Caco-2 (cell line): ENCODE results near the gene MED9. TPM values are rescaled to one million over a fixed set of nuclear protein-coding genes. Genes with fewer than 3 reads are reported as not detected.

Experiments used
- BruUV-seq: library from RNA; stranded (reverse); fragments of 400-500 nt; replicated peaks from 2 replicates; lab custom pipeline; 2021; lab: Mats Ljungman, UMichigan
- CTCF ChIA-PET: fragments of 300-600 bp; sonication (Branson Sonifier 250); formaldehyde crosslinking; loops from one replicate; lab custom pipeline; 2022; ENCODE audit warnings: antibody characterized with exemption; lab: Charles Lee
- POLR2A ChIA-PET: fragments of 300-600 bp; sonication (Branson Sonifier 250); formaldehyde crosslinking; loops from one replicate; lab custom pipeline; 2022; ENCODE audit warnings: antibody characterized with exemption; lab: Charles Lee
- DNase-seq, 2 experiments: peaks; one replicate each; pipeline versions ENCODE4 v3.0.0 to v3.0.0-alpha.2; 2020 to 2022
- H3K27me3 ChIP-seq: replicated peaks from 2 replicates; pipeline ENCODE4 v1.6.0; 2011; ENCODE audit warnings: low read length; ENCODE audit not compliant: control insufficient read depth, insufficient read depth
- H3K36me3 ChIP-seq: 2 replicates; pipeline ENCODE4 v1.5.1; 2011; ENCODE audit warnings: low read length; ENCODE audit not compliant: control insufficient read depth, insufficient read depth
- H3K4me1 ChIP-seq: fragments of 250-450 bp; sonication (Bioruptor Pico); 2 replicates; pipeline ENCODE4 v1.5.1; 2020; ENCODE audit warnings: mild to moderate bottlenecking
- H3K4me3 ChIP-seq: 2 replicates; pipeline ENCODE4 v1.5.1; 2011; ENCODE audit warnings: low read depth, mild to moderate bottlenecking, control low read depth, low read length
- H3K9me3 ChIP-seq: fragments of 250-450 bp; sonication (Bioruptor Pico); 2 replicates; pipeline ENCODE4 v1.5.1; 2020; ENCODE audit warnings: mild to moderate bottlenecking, moderate library complexity
- H3K27ac Mint-ChIP-seq: one replicate; pipeline ENCODE4 v1.8.0; 2022; ENCODE audit warnings: mixed read lengths; ENCODE audit not compliant: unreplicated experiment
- H3K27me3 Mint-ChIP-seq: one replicate; pipeline ENCODE4 v1.8.0; 2022; ENCODE audit warnings: mixed read lengths; ENCODE audit not compliant: insufficient read depth, unreplicated experiment
- H3K36me3 Mint-ChIP-seq: one replicate; pipeline ENCODE4 v1.8.0; 2022; ENCODE audit warnings: mild to moderate bottlenecking, mixed read lengths; ENCODE audit not compliant: insufficient read depth, unreplicated experiment
- H3K4me1 Mint-ChIP-seq: one replicate; pipeline ENCODE4 v1.8.0; 2022; ENCODE audit warnings: low read depth, mixed read lengths; ENCODE audit not compliant: unreplicated experiment
- H3K4me3 Mint-ChIP-seq: one replicate; pipeline ENCODE4 v1.8.0; 2022; ENCODE audit warnings: mild to moderate bottlenecking, moderate library complexity, mixed read lengths; ENCODE audit not compliant: unreplicated experiment
- H3K9me3 Mint-ChIP-seq: one replicate; pipeline ENCODE4 v1.8.0; 2022; ENCODE audit warnings: mixed read lengths; ENCODE audit not compliant: unreplicated experiment
- intact Hi-C: fragments of 100-400 bp; cut with micrococcal nuclease; formaldehyde crosslinking; loops from one replicate; pipeline ENCODE4 v1.10.0; 2022; ENCODE audit not compliant: unreplicated experiment
- total RNA-seq: library from RNA; stranded (reverse); gene quantifications from 2 replicates; pipeline ENCODE4 v1.2.3, GENCODE V29; 2022
- TF ChIP-seq, protein P1 (sequence below), 2 experiments: fragments of 200-600 bp in 1 of 2; IDR thresholded peaks; 1 replicate in 1 of 2; 2 replicates in 1 of 2; pipeline versions ENCODE4 v1.5.1 to v1.8.0; 2011 to 2022; ENCODE audit warnings: antibody characterized with exemption in 1 of 2, control low read depth in 1 of 2, inconsistent platforms in 1 of 2, low read depth in 1 of 2, low read length in 1 of 2, mild to moderate bottlenecking in 1 of 2, moderate library complexity in 1 of 2; ENCODE audit not compliant: insufficient read depth in 1 of 2, severe bottlenecking in 1 of 2, unreplicated experiment in 1 of 2

Gene MED9
- total RNA-seq, 1 experiment from 2014 or later, result 24.9 TPM

DNA sequence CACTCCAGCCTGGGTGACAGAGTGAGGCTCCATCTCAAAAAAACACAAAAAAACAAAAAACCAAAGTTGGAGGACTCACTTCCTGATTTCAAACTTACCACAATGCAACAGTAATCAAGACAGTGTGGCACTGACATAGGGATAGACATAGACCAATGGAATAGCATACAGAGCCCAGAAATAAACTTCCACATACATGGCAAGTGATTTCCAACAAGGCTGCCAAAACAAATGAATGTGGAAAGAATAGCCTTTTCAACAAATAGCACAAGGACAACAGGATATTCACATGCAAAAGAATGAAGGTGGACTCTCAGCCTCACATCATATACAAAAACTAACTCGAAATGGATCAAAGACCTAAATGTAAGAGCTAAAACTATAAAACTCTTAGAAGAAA is 56.2 kb downstream of the MED9 start:
- no TSS peak for BruUV-seq
- no peak for DNase-seq
- Mint-ChIP-seq H3K27ac (no peak overlapping the region), H3K36me3 (peaks cover 4% of the 10 kb centered on the region), H3K4me3 (no peak overlapping the region), H3K9me3 (no peaks in the 10 kb centered on the region), H3K4me1 (peaks cover 17% of the 10 kb centered on the region), H3K27me3 (no peaks in the 10 kb centered on the region)
- no peaks in the 10 kb centered on the region for H3K27me3 ChIP-seq
- ChIA-PET CTCF (no interaction called here), POLR2A (no interaction called here)
- H3K9me3 ChIP-seq, result no peaks in the 10 kb centered on the region; the same call in 1 of the 2 replicates
- no peaks in the 10 kb centered on the region for H3K36me3 ChIP-seq
- H3K4me1 ChIP-seq, result peaks cover 18% of the 10 kb centered on the region
- TF ChIP-seq, protein P1, sequence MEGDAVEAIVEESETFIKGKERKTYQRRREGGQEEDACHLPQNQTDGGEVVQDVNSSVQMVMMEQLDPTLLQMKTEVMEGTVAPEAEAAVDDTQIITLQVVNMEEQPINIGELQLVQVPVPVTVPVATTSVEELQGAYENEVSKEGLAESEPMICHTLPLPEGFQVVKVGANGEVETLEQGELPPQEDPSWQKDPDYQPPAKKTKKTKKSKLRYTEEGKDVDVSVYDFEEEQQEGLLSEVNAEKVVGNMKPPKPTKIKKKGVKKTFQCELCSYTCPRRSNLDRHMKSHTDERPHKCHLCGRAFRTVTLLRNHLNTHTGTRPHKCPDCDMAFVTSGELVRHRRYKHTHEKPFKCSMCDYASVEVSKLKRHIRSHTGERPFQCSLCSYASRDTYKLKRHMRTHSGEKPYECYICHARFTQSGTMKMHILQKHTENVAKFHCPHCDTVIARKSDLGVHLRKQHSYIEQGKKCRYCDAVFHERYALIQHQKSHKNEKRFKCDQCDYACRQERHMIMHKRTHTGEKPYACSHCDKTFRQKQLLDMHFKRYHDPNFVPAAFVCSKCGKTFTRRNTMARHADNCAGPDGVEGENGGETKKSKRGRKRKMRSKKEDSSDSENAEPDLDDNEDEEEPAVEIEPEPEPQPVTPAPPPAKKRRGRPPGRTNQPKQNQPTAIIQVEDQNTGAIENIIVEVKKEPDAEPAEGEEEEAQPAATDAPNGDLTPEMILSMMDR (IDR thresholded peaks at IDR 0.05; ENCODE audit: insufficient read depth in 1 of 2, low read depth in 1 of 2, low read length in 1 of 2, severe bottlenecking in 1 of 2, unreplicated experiment in 1 of 2), result no peak
- intact Hi-C loops, result no loop called here
- no peak overlapping the region for H3K4me3 ChIP-seq

DNA sequence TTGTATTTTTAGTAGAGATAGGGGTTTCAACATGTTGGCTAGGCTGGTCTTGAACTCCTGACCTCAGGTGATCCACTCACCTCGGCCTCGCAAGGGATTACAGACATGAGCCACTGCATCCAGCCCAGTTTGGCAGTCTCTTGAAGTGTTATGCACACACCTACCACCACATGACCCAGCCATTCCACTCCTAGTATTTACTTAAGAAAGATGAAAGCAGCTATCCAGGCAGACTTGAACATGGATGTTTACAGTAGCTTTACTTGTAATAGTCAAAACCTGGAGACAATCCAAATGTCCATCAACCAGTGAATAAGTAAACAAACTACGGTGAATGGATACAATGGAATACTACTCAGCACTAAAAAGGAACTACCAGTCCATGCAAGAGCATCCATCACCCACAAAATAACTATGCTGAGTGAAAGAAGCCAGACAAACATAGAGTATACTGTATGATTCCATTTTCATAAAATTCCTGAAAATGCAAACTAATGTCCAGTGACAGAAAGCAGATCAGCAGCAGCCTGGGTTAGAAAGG is 57.2 kb downstream of the MED9 start:
- no peaks in the 10 kb centered on the region; the same call in 1 of the 2 replicates for H3K9me3 ChIP-seq
- H3K4me1 ChIP-seq, result peaks cover 24% of the 10 kb centered on the region
- H3K4me3 ChIP-seq, result no peak overlapping the region
- Mint-ChIP-seq H3K27me3 (no peaks in the 10 kb centered on the region), H3K4me3 (no peak overlapping the region), H3K27ac (no peak overlapping the region), H3K4me1 (peaks cover 19% of the 10 kb centered on the region), H3K9me3 (no peaks in the 10 kb centered on the region), H3K36me3 (peaks cover 4% of the 10 kb centered on the region)
- BruUV-seq, result no TSS peak
- H3K36me3 ChIP-seq, result no peaks in the 10 kb centered on the region
- POLR2A ChIA-PET, result interaction anchor here (1.0 kb wide), 1 partner anchor 37 kb away, joined by 6 read pairs; no protein-coding TSS in a partner anchor
- peak; percentile 47 to 56 for DNase-seq
- no peaks in the 10 kb centered on the region for H3K27me3 ChIP-seq
- intact Hi-C loops, result no loop called here
- TF ChIP-seq, protein P1 (IDR thresholded peaks at IDR 0.05; ENCODE audit: insufficient read depth in 1 of 2, low read depth in 1 of 2, low read length in 1 of 2, severe bottlenecking in 1 of 2, unreplicated experiment in 1 of 2), result no peak
- CTCF ChIA-PET, result no interaction called here

DNA sequence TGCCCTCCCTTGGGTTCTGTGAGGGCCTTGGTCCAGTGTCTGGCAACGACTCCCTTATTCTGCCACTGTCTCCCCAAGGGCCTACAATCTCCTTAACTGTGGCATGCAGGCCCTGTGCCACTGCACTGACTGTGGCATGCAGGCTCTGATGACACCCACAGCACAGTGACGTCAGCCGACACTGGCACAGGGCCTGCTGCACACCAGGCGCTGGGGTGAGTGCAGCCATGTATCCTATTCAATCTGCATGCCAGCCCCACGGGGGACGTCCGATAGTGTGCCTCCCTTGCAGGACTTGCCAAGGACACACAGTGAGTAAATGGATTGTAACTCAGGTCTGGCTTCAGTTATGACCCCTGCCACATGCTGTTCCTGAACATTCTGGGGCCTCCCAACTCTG is 59.2 kb downstream of the MED9 start:
- Mint-ChIP-seq H3K4me3 (no peak overlapping the region), H3K9me3 (no peaks in the 10 kb centered on the region), H3K27me3 (no peaks in the 10 kb centered on the region), H3K27ac (peak overlapping the region; percentile 90), H3K4me1 (peaks cover 19% of the 10 kb centered on the region), H3K36me3 (peaks cover 4% of the 10 kb centered on the region)
- Histone ChIP-seq H3K36me3 (no peaks in the 10 kb centered on the region), H3K4me1 (peaks cover 42% of the 10 kb centered on the region), H3K27me3 (no peaks in the 10 kb centered on the region), H3K4me3 (no peak overlapping the region), H3K9me3 (no peaks in the 10 kb centered on the region; the same call in 1 of the 2 replicates)
- ChIA-PET POLR2A (no interaction called here), CTCF (interaction anchor here (0.7 kb wide), 1 partner anchor 159 kb away, joined by 4 read pairs; no protein-coding TSS in a partner anchor)
- no peak for DNase-seq
- TF ChIP-seq, protein P1 (IDR thresholded peaks at IDR 0.05; ENCODE audit: insufficient read depth in 1 of 2, low read depth in 1 of 2, low read length in 1 of 2, severe bottlenecking in 1 of 2, unreplicated experiment in 1 of 2), result no peak
- intact Hi-C loops, result no loop called here
- BruUV-seq, result no TSS peak
